Medulla oblongata (tissue), 1 donor: ENCODE data around the gene ATP9B.

Experiments
- DNase-seq: peaks from one replicate; pipeline ENCODE4 v3.0.0-alpha.2; 2015; ENCODE audit errors: extremely low spot score

Gene ATP9B

DNA sequence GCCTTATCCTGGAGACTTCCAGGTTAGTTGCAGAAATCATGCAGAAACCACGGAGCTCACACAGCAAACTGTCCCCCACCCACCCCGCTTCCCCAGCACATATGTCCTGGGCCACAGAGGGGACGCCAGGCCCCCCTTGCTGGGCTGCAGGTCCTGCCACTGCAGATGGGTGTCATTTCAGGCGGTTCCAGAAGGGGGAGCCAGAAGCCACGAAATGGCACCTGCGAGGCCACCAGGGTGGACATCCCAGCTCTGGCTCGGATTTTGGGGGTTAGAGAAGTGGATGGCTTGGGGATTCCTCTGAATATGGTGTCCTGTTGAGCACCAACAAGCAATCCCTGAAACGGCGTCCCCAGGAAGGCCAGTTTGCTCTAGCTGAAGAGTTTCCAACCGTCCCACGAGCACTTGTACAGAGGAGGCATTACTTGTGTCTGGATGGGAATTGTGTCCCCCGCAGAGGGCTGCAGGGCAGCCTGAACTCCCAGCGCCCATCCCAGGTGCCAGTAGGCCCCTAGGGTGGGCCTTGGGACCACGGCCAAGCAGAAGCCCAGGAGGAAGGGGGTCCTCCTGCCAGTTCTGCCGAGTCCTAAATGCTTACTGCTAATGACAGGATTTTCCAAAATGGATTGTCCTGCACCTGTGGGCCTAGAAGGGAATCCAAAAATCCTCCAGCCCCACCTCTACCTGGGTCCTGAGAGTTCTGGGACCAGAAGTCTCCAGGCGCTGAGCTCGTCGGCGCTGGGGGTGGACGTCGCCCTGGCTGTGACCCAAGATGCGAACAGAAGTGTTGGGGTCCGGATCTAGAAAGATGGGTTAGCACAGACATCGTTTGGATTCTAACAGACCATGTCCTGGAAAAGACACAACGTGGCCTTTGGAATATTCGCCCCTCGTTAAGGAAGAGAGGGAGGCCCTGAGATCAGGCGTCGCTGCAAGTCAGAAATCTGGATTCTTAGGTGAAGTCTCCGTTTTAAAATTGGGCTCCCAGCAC is 311.9 kb downstream of the ATP9B start:
- peak; percentile 73 for DNase-seq

GRCh38 chr18:79381811-79382311 is 312.7 kb downstream of the ATP9B start:
- DNase-seq: no peak

- DNase-seq: no peak
These were observed 313.6 kb downstream of the ATP9B start for GRCh38 chr18:79382681-79383387.

GRCh38 chr18:79383388-79384056 is 314.3 kb downstream of the ATP9B start:
- no peak for DNase-seq

DNA sequence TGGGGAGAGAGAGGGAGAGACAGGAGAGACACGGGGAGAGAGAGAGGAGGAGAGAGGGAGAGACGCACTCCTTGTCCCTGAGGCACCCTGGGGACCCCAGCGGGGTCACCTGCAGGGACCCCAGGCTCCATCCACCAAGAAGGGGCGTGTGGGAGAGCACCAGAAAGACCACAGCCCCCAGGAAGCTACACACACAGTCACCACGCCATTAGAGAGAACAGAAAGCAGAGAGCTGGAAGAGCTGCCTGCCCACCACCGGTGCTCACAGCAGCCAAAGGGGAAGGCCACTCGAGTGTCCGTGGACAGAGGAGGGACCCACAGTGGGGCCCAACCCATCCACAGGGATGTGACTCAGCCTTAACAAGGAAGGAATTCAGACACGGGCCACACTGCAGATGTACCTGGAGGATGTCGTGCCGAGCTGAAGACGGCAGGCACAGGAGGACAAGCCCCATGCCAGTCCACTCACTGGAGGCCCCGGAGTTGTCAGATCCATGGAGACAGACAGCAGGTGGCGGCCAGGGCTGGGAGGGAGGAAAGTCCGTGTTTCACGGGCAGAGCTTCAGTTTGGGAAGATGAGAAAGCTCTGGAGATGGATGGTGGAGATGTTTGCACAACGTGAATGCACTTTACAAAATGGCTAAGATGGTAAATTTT is 315.1 kb downstream of the ATP9B start:
- DNase-seq: no peak

GRCh38 chr18:79384834-79385233 is 315.6 kb downstream of the ATP9B start:
- DNase-seq: no peak

DNA sequence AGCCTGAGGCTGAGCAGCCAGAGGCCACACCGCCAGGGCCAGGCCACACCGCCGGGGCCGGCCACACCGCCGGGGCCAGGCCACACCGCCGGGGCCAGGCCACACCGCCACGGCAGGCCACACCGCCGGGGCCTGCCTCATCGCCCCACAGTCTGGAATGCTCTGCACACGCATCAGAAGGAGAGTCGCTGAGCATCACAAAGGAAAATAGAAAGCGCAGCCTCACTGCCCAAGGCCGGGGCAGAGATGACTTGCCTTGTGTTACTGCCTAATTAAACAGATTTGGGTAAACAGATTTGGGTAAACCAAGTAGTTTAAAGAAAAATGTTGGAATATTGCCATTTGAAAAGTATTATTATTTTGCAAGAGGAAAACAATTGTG is 316.1 kb downstream of the ATP9B start:
- DNase-seq: no peak

GRCh38 chr18:79385708-79386341 is 316.6 kb downstream of the ATP9B start:
- no peak for DNase-seq

DNA sequence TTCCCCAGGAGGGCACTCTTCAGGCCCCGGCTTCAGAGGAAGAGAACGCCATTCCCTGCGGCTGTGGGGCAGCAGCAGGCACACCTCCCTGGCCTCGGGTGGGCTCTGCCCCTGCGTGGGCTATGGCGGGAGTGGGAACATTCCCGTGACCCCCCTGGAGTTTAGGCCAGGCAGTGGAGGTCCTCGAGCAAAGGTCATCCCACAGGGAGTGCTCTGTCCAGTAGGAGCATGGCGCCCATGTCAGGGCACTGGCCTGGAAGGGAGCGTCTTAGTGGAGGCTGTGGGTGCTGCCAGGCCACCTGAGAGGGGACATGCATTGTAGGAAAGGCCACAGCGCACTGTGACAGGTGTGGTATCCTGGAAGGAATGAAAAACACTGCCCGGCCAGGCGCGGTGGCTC is 317.4 kb downstream of the ATP9B start:
- DNase-seq: no peak

- DNase-seq: no peak
These were observed 318.0 kb downstream of the ATP9B start for GRCh38 chr18:79387214-79387613.

GRCh38 chr18:79387615-79388014 is 318.4 kb downstream of the ATP9B start:
- DNase-seq: no peak

- no peak for DNase-seq
These were observed 318.8 kb downstream of the ATP9B start for GRCh38 chr18:79388043-79388442.

GRCh38 chr18:79389689-79390088 is 320.5 kb downstream of the ATP9B start:
- no peak for DNase-seq

DNA sequence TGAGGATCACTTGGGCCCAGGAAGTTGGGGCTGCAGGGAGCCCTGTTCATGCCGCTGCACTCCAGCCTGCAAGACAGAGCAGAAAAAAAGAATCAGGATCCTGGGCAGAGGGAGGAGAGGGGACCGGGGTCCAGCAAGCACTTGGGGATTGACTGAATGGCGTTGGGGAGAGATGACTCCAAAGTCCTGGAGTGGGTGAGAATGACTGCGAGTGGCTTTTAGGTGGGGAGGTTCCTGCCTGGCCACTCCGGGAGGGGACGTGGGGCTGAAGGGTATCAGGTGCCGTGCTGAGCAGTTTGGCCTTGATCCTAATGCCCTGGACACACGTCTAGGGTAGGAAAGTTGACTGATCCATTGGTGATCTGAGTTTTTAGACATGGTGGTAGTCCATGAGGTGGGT is 323.0 kb downstream of the ATP9B start:
- no peak for DNase-seq

- DNase-seq: peak; percentile 15
These were observed 324.0 kb downstream of the ATP9B start for GRCh38 chr18:79393181-79393634.

GRCh38 chr18:79393635-79394533 is 324.7 kb downstream of the ATP9B start:
- peak; percentile 71 for DNase-seq

GRCh38 chr18:79394534-79395307 is 325.5 kb downstream of the ATP9B start:
- no peak for DNase-seq

GRCh38 chr18:79395308-79395640 is 326.1 kb downstream of the ATP9B start:
- DNase-seq: no peak

DNA sequence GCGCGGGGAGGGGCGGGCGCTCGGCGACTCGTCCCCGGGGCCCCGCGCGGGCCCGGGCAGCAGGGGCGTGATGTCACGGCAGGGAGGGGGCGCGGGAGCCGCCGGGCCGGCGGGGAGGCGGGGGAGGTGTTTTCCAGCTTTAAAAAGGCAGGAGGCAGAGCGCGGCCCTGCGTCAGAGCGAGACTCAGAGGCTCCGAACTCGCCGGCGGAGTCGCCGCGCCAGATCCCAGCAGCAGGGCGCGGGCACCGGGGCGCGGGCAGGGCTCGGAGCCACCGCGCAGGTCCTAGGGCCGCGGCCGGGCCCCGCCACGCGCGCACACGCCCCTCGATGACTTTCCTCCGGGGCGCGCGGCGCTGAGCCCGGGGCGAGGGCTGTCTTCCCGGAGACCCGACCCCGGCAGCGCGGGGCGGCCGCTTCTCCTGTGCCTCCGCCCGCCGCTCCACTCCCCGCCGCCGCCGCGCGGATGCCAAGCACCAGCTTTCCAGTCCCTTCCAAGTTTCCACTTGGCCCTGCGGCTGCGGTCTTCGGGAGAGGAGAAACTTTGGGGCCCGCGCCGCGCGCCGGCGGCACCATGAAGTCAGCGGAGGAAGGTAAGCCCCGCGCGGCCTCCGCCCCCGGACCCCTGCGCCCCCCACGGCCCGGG is 326.7 kb downstream of the ATP9B start, which contains the start of gene NFATC1:
Gene NFATC1, plus strand, starts transcription at position 170 of the 644 bp plus-strand sequence. Its CDS starts 295 bp downstream, at position 465.
- peak; percentile 55 for DNase-seq
